ENCODE data around the gene MLF2. TPM values are rescaled to one million over a fixed set of nuclear protein-coding genes. Genes with fewer than 3 reads are reported as not detected.

The MLF2 gene
- total RNA-seq, 1 experiment from 2014 or later, result 244 TPM

GRCh38 chr12:6796576-6796975 lies 43.6 kb upstream of the MLF2 start:
- no peak overlapping the region for H3K4me2 ChIP-seq (ENCODE audit: insufficient read depth, insufficient read length, low read length)
- Mint-ChIP-seq H3K4me1 (peaks cover 9 to 18% of the 10 kb centered on the region in 2 experiments), H3K36me3 (ENCODE audit: insufficient read depth in 1 of 3, low read depth in 3 of 3) (no peaks in the 10 kb centered on the region; a peak in 1 of 7 replicates), H3K4me3 (no peak overlapping the region), H3K27ac (no peak overlapping the region), H3K9me3 (no peaks in the 10 kb centered on the region), H3K27me3 (ENCODE audit: low read depth) (peaks cover 51% of the 10 kb centered on the region)
- TF ChIP-seq, protein P1, sequence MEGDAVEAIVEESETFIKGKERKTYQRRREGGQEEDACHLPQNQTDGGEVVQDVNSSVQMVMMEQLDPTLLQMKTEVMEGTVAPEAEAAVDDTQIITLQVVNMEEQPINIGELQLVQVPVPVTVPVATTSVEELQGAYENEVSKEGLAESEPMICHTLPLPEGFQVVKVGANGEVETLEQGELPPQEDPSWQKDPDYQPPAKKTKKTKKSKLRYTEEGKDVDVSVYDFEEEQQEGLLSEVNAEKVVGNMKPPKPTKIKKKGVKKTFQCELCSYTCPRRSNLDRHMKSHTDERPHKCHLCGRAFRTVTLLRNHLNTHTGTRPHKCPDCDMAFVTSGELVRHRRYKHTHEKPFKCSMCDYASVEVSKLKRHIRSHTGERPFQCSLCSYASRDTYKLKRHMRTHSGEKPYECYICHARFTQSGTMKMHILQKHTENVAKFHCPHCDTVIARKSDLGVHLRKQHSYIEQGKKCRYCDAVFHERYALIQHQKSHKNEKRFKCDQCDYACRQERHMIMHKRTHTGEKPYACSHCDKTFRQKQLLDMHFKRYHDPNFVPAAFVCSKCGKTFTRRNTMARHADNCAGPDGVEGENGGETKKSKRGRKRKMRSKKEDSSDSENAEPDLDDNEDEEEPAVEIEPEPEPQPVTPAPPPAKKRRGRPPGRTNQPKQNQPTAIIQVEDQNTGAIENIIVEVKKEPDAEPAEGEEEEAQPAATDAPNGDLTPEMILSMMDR (conservative IDR thresholded peaks at IDR 0.05), result no peak
- no peaks in the 10 kb centered on the region; the same call in 1 of the 2 replicates for H3K27me3 ChIP-seq (ENCODE audit: insufficient read depth, low read length)
- no peak overlapping the region; the same call in 1 of the 2 replicates for H3K14ac ChIP-seq (ENCODE audit: insufficient read depth, low read length)
- no peak for DNase-seq
- H2BK5ac ChIP-seq (ENCODE audit: insufficient read length, low read length), result no peak overlapping the region
- no peak overlapping the region for H2BK20ac ChIP-seq (ENCODE audit: low read depth, low read length, poor library complexity, severe bottlenecking)
- H3K56ac ChIP-seq (ENCODE audit: insufficient read length, low read depth, low read length), result no peak overlapping the region
- H2AK5ac ChIP-seq (ENCODE audit: insufficient read length, low read length), result no peak overlapping the region
- H2BK120ac ChIP-seq (ENCODE audit: low read depth, low read length, poor library complexity, severe bottlenecking), result no peak overlapping the region
- H4K20me1 ChIP-seq (ENCODE audit: control insufficient read depth, insufficient read depth, insufficient read length), result no peaks in the 10 kb centered on the region
- no peaks in the 10 kb centered on the region for H3K4me1 ChIP-seq (ENCODE audit: insufficient read depth, low read length)
- no peak overlapping the region for H3T11ph ChIP-seq (ENCODE audit: low read length)
- no peak overlapping the region for H2AFZ ChIP-seq (ENCODE audit: low read length)
- no peaks in the 10 kb centered on the region for H3K79me1 ChIP-seq (ENCODE audit: insufficient read depth, low read depth, low read length, poor library complexity, severe bottlenecking)
- no peak overlapping the region for H4K91ac ChIP-seq (ENCODE audit: insufficient read length, low read depth, low read length)
- H3K23me2 ChIP-seq (ENCODE audit: insufficient read length, low read depth, low read length, poor library complexity, severe bottlenecking), result no peaks in the 10 kb centered on the region
- no peak overlapping the region for H2BK12ac ChIP-seq (ENCODE audit: insufficient read length, low read depth, low read length)
- H4K5ac ChIP-seq (ENCODE audit: insufficient read length, low read depth, low read length), result no peak overlapping the region
- H3K27ac ChIP-seq (ENCODE audit: insufficient read length, low read depth, low read length), result no peak overlapping the region
- WGBS (ENCODE audit: extremely low coverage, insufficient read length, low lambda C conversion rate), result no CpG with 5 or more reads among the region's 4 CpGs
- no peak overlapping the region for H3K18ac ChIP-seq (ENCODE audit: insufficient read length, low read depth, low read length)
- H3K9ac ChIP-seq (ENCODE audit: extremely low read depth, insufficient read length, low read length), result no peak overlapping the region
- H3K9me3 ChIP-seq (ENCODE audit: control insufficient read depth, low read depth, low read length), result no peaks in the 10 kb centered on the region
- no peak overlapping the region for H3K23ac ChIP-seq (ENCODE audit: insufficient read length, low read depth, low read length)
- H3K79me2 ChIP-seq (ENCODE audit: insufficient read depth, low read length), result no peaks in the 10 kb centered on the region
- no peak overlapping the region for H3K4ac ChIP-seq (ENCODE audit: low read depth, low read length)
- no peak overlapping the region for H2BK15ac ChIP-seq (ENCODE audit: low read depth, low read length)
- H4K8ac ChIP-seq (replicated peaks; ENCODE audit: insufficient read length, low read depth, low read length), result no peak overlapping the region

Data from H9 (cell line).